Body of pancreas (tissue), 4 donors: ENCODE results near the gene DTNB.

Experiments used
- CTCF ChIP-seq, 7 experiments: fragments of 450-650 bp in 4 of 7; fragments of 200-600 bp in 3 of 7; sonication (generic) in 3 of 7; IDR thresholded peaks; one replicate each; pipeline ENCODE4 v1.5.1; 2016 to 2019; ENCODE audit warnings: antibody characterized with exemption in 7 of 7
- POLR2A ChIP-seq, 3 donors: fragments of 450-650 bp; IDR thresholded peaks; one replicate each; pipeline ENCODE4 v1.6.1; 2016; ENCODE audit warnings: antibody characterized with exemption in 3 of 3, mild to moderate bottlenecking in 2 of 3

GRCh38 chr2:25380023-25380422 is 293.4 kb downstream of the DTNB start:
- TF ChIP-seq CTCF (IDR thresholded peaks at IDR 0.05) (no peak), POLR2A (IDR thresholded peaks at IDR 0.05) (no peak)
